ENCODE data around the gene NAT9.

- TF ChIP-seq EP300 (IDR thresholded peaks at IDR 0.05) (no peak), POLR2A (IDR thresholded peaks at IDR 0.05; ENCODE audit: low read length) (no peak)
- TF ChIP-seq, protein P1, sequence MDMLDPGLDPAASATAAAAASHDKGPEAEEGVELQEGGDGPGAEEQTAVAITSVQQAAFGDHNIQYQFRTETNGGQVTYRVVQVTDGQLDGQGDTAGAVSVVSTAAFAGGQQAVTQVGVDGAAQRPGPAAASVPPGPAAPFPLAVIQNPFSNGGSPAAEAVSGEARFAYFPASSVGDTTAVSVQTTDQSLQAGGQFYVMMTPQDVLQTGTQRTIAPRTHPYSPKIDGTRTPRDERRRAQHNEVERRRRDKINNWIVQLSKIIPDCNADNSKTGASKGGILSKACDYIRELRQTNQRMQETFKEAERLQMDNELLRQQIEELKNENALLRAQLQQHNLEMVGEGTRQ (IDR thresholded peaks at IDR 0.05), result no peak
Observed at GRCh38 chr17:74730491-74731346, 45.4 kb downstream of the NAT9 start.

All from A549 (cell line).